CD4-positive, alpha-beta T cell treated with Interleukin-15 for 1 hour (primary cell): ENCODE data around the gene CEP295NL.
A peak's percentile ranks its signal among the peaks of the same experiment; 100 is the strongest.

Experiments used
- DNase-seq: peaks from one replicate; pipeline ENCODE4 v3.0.0-alpha.2; 2020

The CEP295NL gene

DNA sequence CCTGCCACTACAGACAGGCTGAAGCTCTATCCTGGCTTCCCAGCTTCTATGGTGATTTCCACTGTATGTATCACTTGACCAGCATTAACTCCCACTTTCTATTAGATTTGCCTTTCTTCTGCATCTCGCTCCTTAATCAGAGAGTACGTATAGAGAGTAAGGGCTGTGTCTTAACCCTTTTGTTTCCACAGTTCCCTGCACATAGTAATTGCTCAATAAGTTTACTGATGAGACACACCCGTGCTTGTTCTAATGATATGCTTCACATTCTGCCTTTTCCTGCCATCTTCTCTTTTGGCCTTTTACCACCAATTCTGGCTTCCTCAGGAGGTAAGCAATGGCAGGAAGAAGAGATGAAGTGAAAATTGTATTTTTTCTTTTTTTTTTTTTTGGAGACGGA lies 41.8 kb downstream of the CEP295NL start:
- no peak for DNase-seq

DNA sequence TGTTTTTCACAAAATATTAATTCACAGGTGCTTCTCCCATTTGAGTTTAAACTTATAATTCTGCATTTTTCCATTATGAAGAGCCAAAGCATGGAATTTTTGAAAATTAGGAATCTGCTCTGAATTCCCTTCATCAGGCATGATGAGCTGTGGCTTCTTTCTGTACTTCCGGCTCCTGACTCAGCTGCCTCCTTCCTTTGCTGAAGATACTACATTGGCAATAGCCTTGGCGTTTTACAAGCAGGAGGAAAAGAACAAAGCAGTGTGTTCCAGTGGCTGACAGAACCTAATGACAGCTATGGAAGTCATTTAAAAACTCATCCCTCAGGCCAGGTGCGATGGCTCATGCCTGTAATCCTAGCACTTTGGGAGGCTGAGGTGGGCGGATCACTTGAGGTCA lies 44.0 kb downstream of the CEP295NL start:
- DNase-seq, result no peak

DNA sequence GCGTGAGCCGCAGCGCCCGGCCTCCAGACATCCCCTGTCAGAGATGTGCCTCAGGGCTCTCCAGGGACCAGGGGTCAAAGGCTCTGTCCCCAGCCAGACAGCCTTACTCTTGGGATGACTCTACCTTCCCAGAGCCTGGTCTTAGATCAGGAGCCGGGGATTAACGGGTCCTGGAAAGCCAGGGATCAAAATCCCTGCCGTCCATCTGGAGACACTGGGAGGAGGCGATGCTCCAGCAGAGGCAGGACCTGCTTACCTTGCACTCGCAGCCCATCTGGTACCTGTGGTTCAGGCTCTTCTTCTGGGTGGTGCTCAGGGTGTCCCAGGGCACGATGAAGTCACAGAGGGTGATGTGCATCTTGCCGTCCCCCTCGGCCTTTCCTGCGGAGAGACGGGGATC lies 45.7 kb downstream of the CEP295NL start:
- DNase-seq, result no peak

DNA sequence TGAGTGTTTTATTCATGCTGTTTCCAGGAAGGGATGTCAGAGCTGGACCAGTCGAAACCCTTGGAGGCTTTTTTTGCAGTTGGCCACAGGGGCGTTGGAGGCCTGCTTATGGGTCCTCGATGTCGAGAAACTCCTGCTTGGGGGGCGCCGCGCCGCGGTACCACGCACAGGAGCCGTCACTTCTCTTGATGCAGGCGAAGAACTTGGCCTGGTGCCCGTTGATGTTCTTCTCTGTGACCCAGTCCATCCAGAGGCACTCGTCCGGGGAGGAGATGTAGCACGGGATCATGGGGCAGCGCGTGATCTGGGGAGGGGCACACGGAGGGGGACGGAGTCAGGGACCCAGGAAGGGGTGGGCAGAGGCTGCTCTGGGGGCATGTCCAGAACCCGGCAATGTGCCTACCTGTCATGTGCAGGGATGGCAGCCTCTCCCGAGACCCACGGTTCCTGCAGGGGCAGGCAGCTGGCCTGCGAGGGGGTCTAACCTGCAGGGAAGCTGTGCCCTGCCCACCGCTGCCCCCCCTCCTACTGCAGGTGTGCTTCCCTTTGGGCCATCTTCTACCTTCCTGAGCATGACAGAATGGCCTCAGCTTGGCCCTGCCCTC lies 47.3 kb downstream of the CEP295NL start:
- no peak for DNase-seq

DNA sequence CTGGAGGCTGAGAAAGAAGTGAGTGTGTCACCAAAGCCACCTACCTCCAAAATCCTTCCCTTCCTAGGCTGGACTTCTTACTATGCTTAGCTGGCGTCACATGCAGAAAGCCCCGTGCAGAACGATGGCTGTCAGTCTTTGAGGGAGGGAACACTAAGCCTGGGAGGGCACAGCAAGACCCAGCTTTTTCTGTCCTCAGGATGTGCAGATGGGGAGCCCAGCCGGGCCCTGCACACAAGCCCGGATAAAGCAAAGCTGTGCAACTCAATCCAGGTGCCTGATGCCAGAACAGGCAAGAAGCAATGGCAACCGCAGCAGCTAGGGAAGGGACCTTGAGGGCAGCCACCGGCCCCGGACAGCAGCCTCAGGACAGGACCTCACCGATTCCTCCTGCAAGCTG lies 48.5 kb downstream of the CEP295NL start:
- no peak for DNase-seq

- DNase-seq, result no peak
These were observed 49.0 kb downstream of the CEP295NL start for GRCh38 chr17:78853926-78854394.

DNA sequence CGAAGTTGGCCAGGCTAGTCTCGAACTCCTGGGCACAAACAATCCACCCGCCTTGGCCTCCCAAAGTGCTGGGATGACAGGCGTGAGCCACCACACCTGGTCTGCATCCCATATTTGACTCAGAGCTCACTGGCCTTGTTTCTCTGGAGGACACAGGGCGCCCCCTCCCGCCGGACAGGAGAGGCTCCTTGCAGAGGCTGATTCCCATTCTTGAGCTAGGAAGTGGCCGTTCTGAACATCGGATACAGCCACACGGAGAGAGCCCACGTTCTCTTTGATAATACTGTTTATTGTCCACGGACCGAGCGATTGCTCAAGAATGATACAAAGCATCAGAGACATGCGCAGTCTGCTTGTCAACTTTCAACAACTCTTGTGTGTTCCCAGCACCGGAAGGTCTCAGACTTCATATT lies 50.3 kb downstream of the CEP295NL start:
- no peak for DNase-seq

DNA sequence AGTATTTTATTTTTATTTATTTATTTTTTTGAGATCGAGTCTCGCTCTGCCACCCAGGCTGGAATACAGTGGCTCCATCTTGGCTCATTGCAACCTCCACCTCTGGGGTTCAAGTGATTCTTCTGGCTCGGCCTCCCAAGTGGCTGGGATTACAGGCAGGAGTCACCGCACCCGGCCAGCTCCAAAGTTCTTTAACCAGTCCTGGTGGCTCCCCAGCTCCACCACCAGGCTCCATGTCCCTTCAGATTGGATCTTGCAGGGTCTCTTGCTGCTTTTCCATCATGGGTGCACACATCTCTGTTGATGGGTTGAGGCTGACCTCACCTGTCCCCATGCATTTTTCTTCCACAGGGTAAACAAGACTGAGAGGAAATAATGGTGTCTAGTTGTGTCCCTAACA lies 54.0 kb downstream of the CEP295NL start:
- no peak for DNase-seq

DNA sequence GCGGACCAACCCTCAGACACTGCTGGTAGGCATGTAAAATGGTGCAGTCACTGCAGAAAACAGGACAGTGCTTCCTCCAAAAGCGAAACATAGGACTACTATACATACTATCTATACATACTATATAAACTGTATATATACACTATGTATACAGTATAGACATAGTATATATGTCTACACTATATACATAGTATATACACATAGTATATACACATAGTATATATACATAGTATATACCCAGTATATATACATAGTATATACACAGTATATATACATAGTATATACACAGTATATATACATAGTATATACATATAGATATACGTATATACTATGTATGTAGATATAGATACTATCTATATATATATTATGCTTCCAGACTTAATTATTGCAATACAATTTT lies 55.9 kb downstream of the CEP295NL start:
- DNase-seq, result no peak

GRCh38 chr17:78844301-78845005 lies 58.5 kb downstream of the CEP295NL start:
- peak; percentile 43 for DNase-seq

DNA sequence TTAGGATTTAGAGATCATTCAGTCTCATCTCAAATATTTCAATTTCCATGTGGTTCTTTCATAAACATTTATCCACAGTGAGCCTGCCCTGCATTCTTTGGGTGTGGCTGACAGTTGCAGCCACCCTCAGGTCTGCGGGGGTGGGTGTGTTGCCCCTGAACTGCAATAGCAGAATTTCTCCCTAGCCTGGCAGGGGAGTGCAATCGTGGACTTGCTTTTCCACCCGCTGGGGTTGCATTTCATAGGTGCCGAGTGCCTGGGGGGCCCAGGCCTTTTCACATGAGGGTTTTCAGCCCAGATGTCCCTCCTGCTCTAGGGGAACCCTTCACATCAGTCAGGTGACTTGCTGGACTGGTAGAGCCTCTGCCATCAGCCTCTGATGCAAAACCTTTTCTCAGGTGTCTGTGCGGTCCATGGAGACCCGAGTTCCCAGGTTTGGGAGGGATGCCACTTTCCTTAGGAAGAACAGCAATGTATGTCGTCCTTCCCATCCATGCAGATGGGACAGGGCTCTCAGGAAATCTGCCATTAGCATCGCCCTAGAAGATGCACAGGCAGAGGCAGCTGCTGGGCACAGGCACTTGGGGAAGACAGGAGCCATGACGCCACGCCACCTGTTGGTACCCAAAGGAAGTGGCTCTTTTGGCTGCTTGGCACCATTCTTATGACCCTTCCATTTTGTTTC lies 60.0 kb downstream of the CEP295NL start:
- peak; percentile 66 for DNase-seq

GRCh38 chr17:78840780-78841611 lies 62.0 kb downstream of the CEP295NL start, which contains the start of gene USP36:
Gene USP36 (minus strand): TSS chr17:78840814. CDS start chr17:78836363, 4,451 bp downstream.
- peak; percentile 99 for DNase-seq
